ENCODE data around the gene TSPAN9.

The TSPAN9 gene

DNA sequence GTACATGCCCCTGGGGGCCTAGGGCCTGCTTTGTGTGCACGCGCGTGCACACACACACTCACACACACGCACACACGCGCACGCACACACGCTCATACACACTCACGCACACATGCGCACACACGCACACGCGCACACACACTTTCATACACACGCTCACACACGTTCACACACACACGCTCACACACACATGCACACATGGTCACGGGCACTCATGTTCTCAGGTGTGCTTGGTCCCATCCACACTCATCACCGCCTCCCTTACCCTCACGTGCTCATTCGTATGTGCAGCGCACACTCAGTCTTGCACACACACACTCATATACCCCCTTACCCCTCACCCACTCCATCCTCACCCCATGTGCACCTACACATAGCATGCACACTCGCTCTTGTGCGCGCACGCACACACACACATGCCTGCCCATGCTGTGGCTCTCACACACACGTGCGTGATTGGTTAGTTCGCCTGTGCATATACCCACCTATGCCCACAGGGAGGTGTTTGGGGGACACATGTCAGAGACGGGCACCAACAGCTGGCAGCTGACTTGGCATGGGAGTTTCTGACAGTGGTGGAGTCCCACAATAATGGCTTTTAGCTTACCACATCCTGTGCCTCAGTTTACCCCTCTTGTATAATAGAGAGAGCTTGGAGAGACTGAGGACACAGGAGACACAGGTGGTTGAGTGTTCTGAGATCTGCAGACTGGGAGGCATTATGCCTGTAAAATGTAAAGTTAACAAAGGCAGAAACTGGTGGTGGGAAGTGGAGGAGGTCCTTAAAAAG lies 28.7 kb downstream of the TSPAN9 start:
- no peaks in the 10 kb centered on the region for H3K9me2 ChIP-seq (ENCODE audit: low read depth, low read length)
- no peak overlapping the region for H3K9ac ChIP-seq (ENCODE audit: low read length)
- no peaks in the 10 kb centered on the region for H3K36me3 ChIP-seq (ENCODE audit: insufficient read depth, low read length)
- H3K9me3 ChIP-seq (ENCODE audit: low read length) = no peaks in the 10 kb centered on the region
- H4K20me1 ChIP-seq (ENCODE audit: insufficient read depth, low read length) = no peaks in the 10 kb centered on the region
- H3F3A ChIP-seq (ENCODE audit: insufficient read depth, low read length) = no peaks in the 10 kb centered on the region
- TF ChIP-seq EZH2 (IDR thresholded peaks at IDR 0.05; ENCODE audit: borderline replicate concordance, low read length) = no peak
- TF ChIP-seq, protein P1, sequence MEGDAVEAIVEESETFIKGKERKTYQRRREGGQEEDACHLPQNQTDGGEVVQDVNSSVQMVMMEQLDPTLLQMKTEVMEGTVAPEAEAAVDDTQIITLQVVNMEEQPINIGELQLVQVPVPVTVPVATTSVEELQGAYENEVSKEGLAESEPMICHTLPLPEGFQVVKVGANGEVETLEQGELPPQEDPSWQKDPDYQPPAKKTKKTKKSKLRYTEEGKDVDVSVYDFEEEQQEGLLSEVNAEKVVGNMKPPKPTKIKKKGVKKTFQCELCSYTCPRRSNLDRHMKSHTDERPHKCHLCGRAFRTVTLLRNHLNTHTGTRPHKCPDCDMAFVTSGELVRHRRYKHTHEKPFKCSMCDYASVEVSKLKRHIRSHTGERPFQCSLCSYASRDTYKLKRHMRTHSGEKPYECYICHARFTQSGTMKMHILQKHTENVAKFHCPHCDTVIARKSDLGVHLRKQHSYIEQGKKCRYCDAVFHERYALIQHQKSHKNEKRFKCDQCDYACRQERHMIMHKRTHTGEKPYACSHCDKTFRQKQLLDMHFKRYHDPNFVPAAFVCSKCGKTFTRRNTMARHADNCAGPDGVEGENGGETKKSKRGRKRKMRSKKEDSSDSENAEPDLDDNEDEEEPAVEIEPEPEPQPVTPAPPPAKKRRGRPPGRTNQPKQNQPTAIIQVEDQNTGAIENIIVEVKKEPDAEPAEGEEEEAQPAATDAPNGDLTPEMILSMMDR (IDR thresholded peaks at IDR 0.05; ENCODE audit: low read length) = no peak
- no peak overlapping the region for H3K4me2 ChIP-seq (ENCODE audit: low read length)
- no peak overlapping the region for H3K4me3 ChIP-seq (ENCODE audit: low read depth, low read length, poor library complexity, severe bottlenecking)
- H3K27ac ChIP-seq (ENCODE audit: low read depth, low read length, poor library complexity, severe bottlenecking) = no peak overlapping the region
- H2AFZ ChIP-seq (ENCODE audit: low read length) = no peak overlapping the region
- H3K4me1 ChIP-seq (ENCODE audit: insufficient read depth, low read length, severe bottlenecking) = no peaks in the 10 kb centered on the region
- H3K27me3 ChIP-seq (ENCODE audit: insufficient read depth, low read length) = peaks cover 11% of the 10 kb centered on the region; the same call in 1 of the 2 replicates
- H3K79me2 ChIP-seq (ENCODE audit: insufficient read depth, low read length) = no peaks in the 10 kb centered on the region

DNA sequence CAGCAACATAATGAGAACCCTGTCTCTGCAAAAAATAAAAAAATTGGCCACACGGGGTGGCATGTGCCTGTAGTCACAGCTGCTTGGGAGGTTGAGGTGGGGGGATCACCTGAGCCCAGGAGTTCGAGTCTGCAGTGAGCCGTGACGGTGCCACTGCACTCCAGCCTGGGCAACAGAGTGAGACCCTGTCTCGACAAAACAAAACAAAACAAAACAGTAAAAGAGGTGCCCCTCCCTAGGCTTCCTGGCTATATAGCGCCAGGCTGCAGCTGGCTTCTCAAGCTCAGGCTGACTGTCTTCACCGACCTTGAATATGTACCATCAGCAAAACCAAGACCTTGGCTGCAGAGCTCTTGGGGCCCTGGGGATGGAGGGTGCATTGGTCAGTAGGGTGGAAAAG lies 29.4 kb downstream of the TSPAN9 start:
- H3K9me2 ChIP-seq (ENCODE audit: low read depth, low read length) = no peaks in the 10 kb centered on the region
- no peaks in the 10 kb centered on the region for H3F3A ChIP-seq (ENCODE audit: insufficient read depth, low read length)
- H3K9ac ChIP-seq (ENCODE audit: low read length) = no peak overlapping the region
- H3K27me3 ChIP-seq (ENCODE audit: insufficient read depth, low read length) = peaks cover 11% of the 10 kb centered on the region; the same call in 1 of the 2 replicates
- H3K27ac ChIP-seq (ENCODE audit: low read depth, low read length, poor library complexity, severe bottlenecking) = no peak overlapping the region
- TF ChIP-seq EZH2 (IDR thresholded peaks at IDR 0.05; ENCODE audit: borderline replicate concordance, low read length) = no peak
- TF ChIP-seq, protein P1 (IDR thresholded peaks at IDR 0.05; ENCODE audit: low read length) = no peak
- H2AFZ ChIP-seq (ENCODE audit: low read length) = no peak overlapping the region
- H3K4me3 ChIP-seq (ENCODE audit: low read depth, low read length, poor library complexity, severe bottlenecking) = no peak overlapping the region
- no peaks in the 10 kb centered on the region for H4K20me1 ChIP-seq (ENCODE audit: insufficient read depth, low read length)
- no peak overlapping the region for H3K4me2 ChIP-seq (ENCODE audit: low read length)
- no peaks in the 10 kb centered on the region for H3K9me3 ChIP-seq (ENCODE audit: low read length)
- H3K4me1 ChIP-seq (ENCODE audit: insufficient read depth, low read length, severe bottlenecking) = no peaks in the 10 kb centered on the region
- no peaks in the 10 kb centered on the region for H3K79me2 ChIP-seq (ENCODE audit: insufficient read depth, low read length)
- H3K36me3 ChIP-seq (ENCODE audit: insufficient read depth, low read length) = no peaks in the 10 kb centered on the region

DNA sequence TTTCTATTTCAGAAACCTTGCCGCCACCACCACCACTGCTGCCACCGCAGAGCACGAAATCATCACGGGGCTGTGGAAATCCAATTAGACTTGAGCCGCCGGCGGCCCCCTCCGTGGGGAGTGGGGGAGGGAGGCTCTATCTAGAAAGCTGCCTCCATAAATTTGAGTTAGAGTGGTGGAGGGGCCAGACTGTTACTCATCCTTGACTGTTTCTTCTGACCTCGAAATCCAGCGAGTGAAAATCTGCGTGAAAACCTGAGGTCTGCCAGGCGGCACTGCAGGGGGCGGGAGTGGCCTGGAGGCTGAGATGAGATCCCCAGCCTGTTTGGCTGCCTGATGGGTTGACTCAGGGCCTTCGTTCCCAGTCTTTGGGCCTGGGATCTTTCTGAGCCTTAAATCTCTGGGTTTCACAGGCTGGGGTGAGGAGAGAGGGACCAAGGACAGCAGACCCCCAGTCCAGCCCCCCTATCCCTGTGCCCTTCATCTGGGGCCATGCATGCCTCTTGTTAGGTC lies 29.9 kb downstream of the TSPAN9 start:
- H3F3A ChIP-seq (ENCODE audit: insufficient read depth, low read length) = no peaks in the 10 kb centered on the region
- H3K27me3 ChIP-seq (ENCODE audit: insufficient read depth, low read length) = peaks cover 11% of the 10 kb centered on the region; the same call in 1 of the 2 replicates
- no peak overlapping the region for H3K4me3 ChIP-seq (ENCODE audit: low read depth, low read length, poor library complexity, severe bottlenecking)
- H3K9ac ChIP-seq (ENCODE audit: low read length) = no peak overlapping the region
- no peaks in the 10 kb centered on the region for H4K20me1 ChIP-seq (ENCODE audit: insufficient read depth, low read length)
- TF ChIP-seq EZH2 (IDR thresholded peaks at IDR 0.05; ENCODE audit: borderline replicate concordance, low read length) = no peak
- TF ChIP-seq, protein P1 (IDR thresholded peaks at IDR 0.05; ENCODE audit: low read length) = no peak
- no peak overlapping the region for H2AFZ ChIP-seq (ENCODE audit: low read length)
- no peaks in the 10 kb centered on the region for H3K9me3 ChIP-seq (ENCODE audit: low read length)
- no peaks in the 10 kb centered on the region for H3K79me2 ChIP-seq (ENCODE audit: insufficient read depth, low read length)
- H3K4me2 ChIP-seq (ENCODE audit: low read length) = no peak overlapping the region
- H3K36me3 ChIP-seq (ENCODE audit: insufficient read depth, low read length) = no peaks in the 10 kb centered on the region
- H3K9me2 ChIP-seq (ENCODE audit: low read depth, low read length) = no peaks in the 10 kb centered on the region
- H3K4me1 ChIP-seq (ENCODE audit: insufficient read depth, low read length, severe bottlenecking) = no peaks in the 10 kb centered on the region
- H3K27ac ChIP-seq (ENCODE audit: low read depth, low read length, poor library complexity, severe bottlenecking) = no peak overlapping the region

Data from OCI-LY1 (cell line).